Naive thymus-derived CD4-positive, alpha-beta T cell (primary cell): ENCODE measurements around the gene ARL17A. TPM values are rescaled to one million over a fixed set of nuclear protein-coding genes. Genes with fewer than 3 reads are reported as not detected.
A peak's percentile ranks its signal among the peaks of the same experiment; 100 is the strongest.
"Not testable (repeated sequence)": the region's sequence is repeated elsewhere in the genome, so short reads cannot be mapped to it uniquely, and the experiment has no call there.

Experiments used
- ATAC-seq: fragments of 150-1000 bp; cut with Tn5 transposase; 2 replicates; pipeline ENCODE4 v1.10.0; 2021; ENCODE audit warnings: mild to moderate bottlenecking, moderate library complexity
- CTCF ChIA-PET: fragments of 350-600 bp; sonication (Branson Sonifier 250); formaldehyde crosslinking; loops from one replicate; lab custom pipeline; 2021; ENCODE audit warnings: antibody characterized with exemption; lab: Charles Lee
- POLR2A ChIA-PET: fragments of 350-600 bp; sonication (Branson Sonifier 250); formaldehyde crosslinking; loops from one replicate; lab custom pipeline; 2021; ENCODE audit warnings: antibody characterized with exemption, inconsistent platforms; lab: Charles Lee
- DNase-seq, 9 donors: peaks; one replicate each; pipeline versions ENCODE4 v3.0.0 to v3.0.0-alpha.2; 2020 to 2022; ENCODE audit warnings: mixed read lengths in 1 of 9
- H3K27ac ChIP-seq: one replicate; pipeline ENCODE4 v1.7.0; 2013; ENCODE audit warnings: mild to moderate bottlenecking, low read depth, low read length, moderate library complexity
- H3K27me3 ChIP-seq, 2 donors: one replicate each; pipeline ENCODE4 v1.7.0; 2013; ENCODE audit warnings: low read length in 2 of 2, mild to moderate bottlenecking in 2 of 2, moderate library complexity in 2 of 2; ENCODE audit not compliant: control insufficient read depth in 2 of 2, insufficient read depth in 2 of 2
- H3K36me3 ChIP-seq, 3 experiments: 1 replicate in 2 of 3; 2 replicates in 1 of 3; pipeline ENCODE4 v1.7.0; 2013; ENCODE audit warnings: low read length in 3 of 3, mild to moderate bottlenecking in 3 of 3, moderate library complexity in 1 of 3; ENCODE audit not compliant: insufficient read depth in 3 of 3, control insufficient read depth in 2 of 3
- H3K4me1 ChIP-seq, 2 donors: one replicate each; pipeline ENCODE4 v1.7.0; 2013; ENCODE audit warnings: low read length in 2 of 2, mild to moderate bottlenecking in 2 of 2, moderate library complexity in 1 of 2; ENCODE audit not compliant: control insufficient read depth in 2 of 2, insufficient read depth in 2 of 2
- H3K4me3 ChIP-seq: 2 replicates; pipeline ENCODE4 v1.7.0; 2013; ENCODE audit warnings: mild to moderate bottlenecking, low read length
- H3K9me3 ChIP-seq, 3 experiments: 1 replicate in 2 of 3; 2 replicates in 1 of 3; pipeline ENCODE4 v1.7.0; 2013; ENCODE audit warnings: low read length in 3 of 3; ENCODE audit not compliant: control insufficient read depth in 2 of 3
- H3K27ac Mint-ChIP-seq, 9 donors: one replicate each; pipeline ENCODE4 v1.8.0; 2020 to 2022; ENCODE audit warnings: mixed read lengths in 9 of 9, mild to moderate bottlenecking in 8 of 9, moderate library complexity in 5 of 9, inconsistent platforms in 2 of 9
- H3K27me3 Mint-ChIP-seq, 5 donors: one replicate each; pipeline ENCODE4 v1.8.0; 2021 to 2022; ENCODE audit warnings: mixed read lengths in 5 of 5, mild to moderate bottlenecking in 1 of 5
- H3K36me3 Mint-ChIP-seq, 5 donors: one replicate each; pipeline ENCODE4 v1.8.0; 2020 to 2022; ENCODE audit warnings: mixed read lengths in 5 of 5, mild to moderate bottlenecking in 3 of 5, inconsistent platforms in 1 of 5
- H3K4me1 Mint-ChIP-seq, 7 donors: one replicate each; pipeline ENCODE4 v1.8.0; 2020 to 2022; ENCODE audit warnings: mixed read lengths in 7 of 7, mild to moderate bottlenecking in 3 of 7, inconsistent platforms in 1 of 7
- H3K4me3 Mint-ChIP-seq, 10 donors: one replicate each; pipeline ENCODE4 v1.8.0; 2020 to 2022; ENCODE audit warnings: mild to moderate bottlenecking in 10 of 10, mixed read lengths in 10 of 10, moderate library complexity in 6 of 10, inconsistent platforms in 2 of 10
- H3K9me3 Mint-ChIP-seq, 11 donors: one replicate each; pipeline ENCODE4 v1.8.0; 2020 to 2022; ENCODE audit warnings: mixed read lengths in 11 of 11, mild to moderate bottlenecking in 4 of 11, inconsistent platforms in 1 of 11, moderate library complexity in 1 of 11
- intact Hi-C, 2 donors: fragments of 100-400 bp; cut with micrococcal nuclease; formaldehyde crosslinking; loops; one replicate each; pipeline ENCODE4 v1.15.1; 2023
- polyA plus RNA-seq, 2 donors: library from polyadenylated mRNA; unstranded; fragments of 300-500 nt; fragmentation: Illumina TruSeq; gene quantifications; one replicate each; pipeline ENCODE4 v1.2.3, GENCODE V29; 2021
- total RNA-seq, 6 experiments: library from RNA in 5 of 6; stranded (reverse) in 5 of 6; gene quantifications; 1 replicate in 5 of 6; 2 replicates in 1 of 6; pipeline ENCODE4 v1.2.3 and lab custom pipeline; 2021 to 2026

ARL17A gene
- total and polyA plus RNA-seq, 7 experiments from 2014 or later, result 7.3 to 45.8 (median 31.2) TPM

DNA sequence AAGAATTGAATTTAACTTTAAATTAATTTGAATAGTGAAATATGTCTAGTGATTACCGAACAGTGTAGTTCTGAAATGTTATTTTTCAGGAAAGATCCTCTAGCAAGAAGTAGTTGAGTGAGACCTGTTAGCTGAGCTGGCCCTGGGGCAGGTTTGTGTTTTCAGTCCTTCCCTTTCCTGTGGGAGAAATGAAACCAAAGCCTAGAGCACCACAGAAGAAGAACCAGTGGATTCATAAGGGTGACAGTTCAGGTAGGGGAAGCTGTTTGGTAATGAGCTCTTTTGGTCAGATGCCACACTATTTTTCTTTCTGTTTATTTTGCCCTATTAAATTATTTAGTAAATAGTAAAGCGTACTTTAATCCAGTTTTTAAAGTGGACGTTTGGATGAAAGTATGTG is 37.6 kb upstream of the ARL17A start:
- H3K27me3 Mint-ChIP-seq, H3K4me3 ChIP-seq, CTCF ChIA-PET, intact Hi-C loops, H3K36me3 Mint-ChIP-seq, H3K4me1 ChIP-seq, POLR2A ChIA-PET, H3K27me3 ChIP-seq, H3K4me1 Mint-ChIP-seq, ATAC-seq, H3K4me3 Mint-ChIP-seq, H3K9me3 Mint-ChIP-seq, H3K27ac Mint-ChIP-seq, DNase-seq, H3K9me3 ChIP-seq, H3K27ac ChIP-seq, H3K36me3 ChIP-seq: not testable (repeated sequence)

DNA sequence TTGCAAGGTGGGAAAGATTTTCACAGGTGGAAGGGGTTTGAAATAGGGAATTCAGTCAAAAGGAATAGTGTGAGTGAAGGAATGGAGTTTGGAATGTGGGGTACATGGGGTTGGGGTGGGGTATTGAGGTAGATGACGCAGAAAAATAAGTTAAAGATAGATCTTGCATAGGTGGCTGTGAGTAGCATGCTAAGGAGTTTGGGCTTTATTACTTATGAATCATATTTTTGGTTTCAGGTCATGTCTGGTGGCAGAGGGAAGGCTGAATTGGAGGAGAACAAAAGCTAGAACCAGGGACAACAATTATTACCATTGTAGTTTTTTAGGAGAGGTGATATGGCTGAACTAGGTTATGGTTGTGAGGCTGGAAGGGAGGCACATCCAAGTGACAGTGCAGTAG is 34.4 kb upstream of the ARL17A start:
- H3K4me1 ChIP-seq, H3K9me3 Mint-ChIP-seq, H3K4me1 Mint-ChIP-seq, ATAC-seq, POLR2A ChIA-PET, H3K27me3 Mint-ChIP-seq, H3K27ac ChIP-seq, CTCF ChIA-PET, H3K4me3 Mint-ChIP-seq, H3K36me3 Mint-ChIP-seq, intact Hi-C loops, H3K4me3 ChIP-seq, DNase-seq, H3K36me3 ChIP-seq, H3K9me3 ChIP-seq, H3K27ac Mint-ChIP-seq, H3K27me3 ChIP-seq: not testable (repeated sequence)

DNA sequence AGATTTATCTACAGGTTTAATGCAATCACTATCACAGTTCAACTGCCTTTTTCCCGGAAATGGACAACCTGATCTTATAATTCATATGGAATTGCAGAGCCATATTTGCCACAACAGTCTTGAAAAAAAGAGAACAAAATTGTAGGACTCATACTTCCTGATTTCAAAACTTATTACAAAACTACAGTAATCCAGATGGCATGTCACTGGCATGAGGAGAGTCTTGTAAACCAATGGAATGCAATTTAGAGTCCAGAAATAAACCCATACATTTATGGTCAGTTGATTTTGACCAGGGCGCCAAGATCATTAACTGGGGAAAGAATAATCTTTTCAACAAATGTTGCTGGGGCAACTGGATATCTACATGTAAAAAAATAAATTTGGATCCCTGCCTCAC is 31.8 kb upstream of the ARL17A start:
- H3K9me3 ChIP-seq, H3K27me3 ChIP-seq, DNase-seq, H3K36me3 ChIP-seq, ATAC-seq, H3K9me3 Mint-ChIP-seq, H3K4me1 Mint-ChIP-seq, intact Hi-C loops, POLR2A ChIA-PET, H3K27me3 Mint-ChIP-seq, H3K4me1 ChIP-seq, CTCF ChIA-PET, H3K27ac ChIP-seq, H3K4me3 Mint-ChIP-seq, H3K4me3 ChIP-seq, H3K27ac Mint-ChIP-seq, H3K36me3 Mint-ChIP-seq: not testable (repeated sequence)

DNA sequence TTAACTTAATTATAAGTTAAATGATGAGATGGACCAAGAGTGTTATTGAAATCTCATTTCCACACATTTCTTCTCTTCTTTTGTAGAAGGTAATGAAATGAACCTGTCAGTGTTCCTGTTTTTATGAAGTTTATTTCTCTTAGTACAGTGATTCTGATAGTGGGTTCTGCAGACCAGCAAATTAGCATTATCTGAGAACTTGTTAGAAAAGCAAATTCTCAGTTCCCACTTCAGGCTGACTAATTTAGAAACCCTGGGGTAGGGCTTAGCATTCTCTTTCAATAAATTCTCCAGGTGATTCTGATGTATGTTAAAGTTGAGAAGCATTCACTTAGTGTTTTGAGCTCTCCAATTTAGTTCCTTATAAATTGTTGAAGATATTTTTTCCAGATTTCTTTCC is 23.6 kb upstream of the ARL17A start:
- H3K36me3 Mint-ChIP-seq, H3K27me3 Mint-ChIP-seq, H3K27ac ChIP-seq, H3K9me3 ChIP-seq, H3K36me3 ChIP-seq, H3K4me1 ChIP-seq, POLR2A ChIA-PET, H3K4me3 Mint-ChIP-seq, CTCF ChIA-PET, ATAC-seq, intact Hi-C loops, DNase-seq, H3K4me1 Mint-ChIP-seq, H3K27me3 ChIP-seq, H3K9me3 Mint-ChIP-seq, H3K27ac Mint-ChIP-seq, H3K4me3 ChIP-seq: not testable (repeated sequence)

DNA sequence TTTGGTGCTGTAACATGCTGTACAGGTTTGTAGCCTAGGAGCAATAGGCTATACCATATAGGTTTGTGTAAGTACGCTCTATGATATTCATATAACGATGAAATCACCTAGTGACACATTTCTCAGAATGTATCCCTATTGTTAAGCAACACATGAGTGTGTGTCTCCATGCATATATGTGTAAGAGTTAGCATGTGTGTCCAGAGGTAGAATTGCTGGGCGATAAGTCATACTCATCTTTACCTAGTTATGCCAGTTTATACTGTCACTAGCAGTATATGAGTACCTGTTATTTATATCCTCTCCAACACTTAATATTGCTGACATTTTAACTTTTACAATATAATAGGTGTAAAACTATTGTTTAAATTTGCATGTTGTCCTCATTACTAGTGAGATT is 21.3 kb upstream of the ARL17A start:
- H3K27ac Mint-ChIP-seq, H3K9me3 Mint-ChIP-seq, H3K9me3 ChIP-seq, POLR2A ChIA-PET, DNase-seq, H3K4me3 ChIP-seq, H3K27ac ChIP-seq, H3K4me3 Mint-ChIP-seq, H3K4me1 Mint-ChIP-seq, CTCF ChIA-PET, H3K36me3 Mint-ChIP-seq, H3K27me3 ChIP-seq, ATAC-seq, H3K36me3 ChIP-seq, H3K4me1 ChIP-seq, H3K27me3 Mint-ChIP-seq, intact Hi-C loops: not testable (repeated sequence)

DNA sequence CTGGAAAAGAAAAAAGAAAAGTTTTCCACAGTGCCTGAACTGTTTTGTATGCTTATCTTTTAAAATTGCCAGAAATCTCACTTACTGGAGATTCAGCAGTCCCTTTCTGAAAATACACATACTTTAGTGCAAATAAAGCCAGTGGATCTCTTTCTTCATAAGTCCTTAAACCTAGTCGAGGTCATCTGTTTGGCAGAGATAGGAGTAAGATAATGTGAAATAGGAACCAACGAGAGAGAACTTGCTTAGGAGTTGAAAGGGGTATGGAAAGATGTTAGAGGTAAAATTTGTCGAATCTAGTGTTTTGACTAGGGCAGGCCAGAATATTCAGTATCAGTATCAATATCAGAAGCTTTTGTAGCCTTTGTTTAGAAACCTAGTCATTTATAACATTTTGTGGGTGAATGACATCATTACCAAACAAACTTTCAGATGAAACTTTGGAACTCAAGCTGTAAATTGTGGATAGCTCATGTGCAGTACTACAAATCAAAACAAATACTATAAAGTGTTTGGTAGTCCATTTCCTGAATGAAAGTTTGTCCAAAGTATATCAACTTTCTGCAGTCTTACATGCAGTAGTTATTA is 18.9 kb upstream of the ARL17A start:
- CTCF ChIA-PET, H3K9me3 Mint-ChIP-seq, H3K36me3 Mint-ChIP-seq, H3K4me3 ChIP-seq, intact Hi-C loops, ATAC-seq, H3K4me1 ChIP-seq, H3K27me3 ChIP-seq, H3K4me3 Mint-ChIP-seq, DNase-seq, H3K27me3 Mint-ChIP-seq, H3K36me3 ChIP-seq, H3K4me1 Mint-ChIP-seq, H3K9me3 ChIP-seq, POLR2A ChIA-PET, H3K27ac ChIP-seq, H3K27ac Mint-ChIP-seq: not testable (repeated sequence)

DNA sequence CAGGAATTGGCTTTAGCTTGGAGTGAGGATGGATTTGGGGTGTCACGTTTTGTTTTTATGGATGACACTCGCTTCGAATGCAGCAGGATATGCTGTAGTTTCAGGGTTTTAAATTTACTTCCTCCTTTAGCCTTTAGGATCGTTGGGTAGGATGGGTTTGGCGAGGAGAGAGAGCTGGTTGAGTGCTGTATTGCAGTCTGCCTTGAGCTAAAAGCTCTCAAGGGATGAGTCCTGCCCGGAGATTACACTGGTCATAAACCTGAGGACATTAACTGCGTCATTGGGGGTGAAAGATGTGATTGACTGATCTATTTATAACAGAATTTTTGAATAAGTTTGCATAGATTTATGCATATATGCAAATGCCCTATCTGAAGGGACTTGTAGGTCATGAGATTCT is 11.8 kb upstream of the ARL17A start:
- intact Hi-C loops, H3K27me3 Mint-ChIP-seq: not testable (repeated sequence)

More for the DNA sequence above, 11.8 kb upstream of the ARL17A start:
- H3K4me1 ChIP-seq, DNase-seq, H3K4me3 Mint-ChIP-seq, H3K36me3 ChIP-seq, H3K9me3 Mint-ChIP-seq, CTCF ChIA-PET, H3K9me3 ChIP-seq, POLR2A ChIA-PET, H3K4me1 Mint-ChIP-seq, H3K27ac Mint-ChIP-seq, H3K27ac ChIP-seq, H3K27me3 ChIP-seq, H3K4me3 ChIP-seq, H3K36me3 Mint-ChIP-seq: not testable (repeated sequence)
- peak; percentile 55 for ATAC-seq
